NAMALWA (cell line): ENCODE measurements around the gene SGMS1.
"Not testable (repeated sequence)": the region's sequence is repeated elsewhere in the genome, so short reads cannot be mapped to it uniquely, and the experiment has no call there.

Experiments used
- DNase-seq: peaks from one replicate; pipeline ENCODE4 v3.0.0-alpha.2; 2015; ENCODE audit warnings: low spot score

The SGMS1 gene

DNA sequence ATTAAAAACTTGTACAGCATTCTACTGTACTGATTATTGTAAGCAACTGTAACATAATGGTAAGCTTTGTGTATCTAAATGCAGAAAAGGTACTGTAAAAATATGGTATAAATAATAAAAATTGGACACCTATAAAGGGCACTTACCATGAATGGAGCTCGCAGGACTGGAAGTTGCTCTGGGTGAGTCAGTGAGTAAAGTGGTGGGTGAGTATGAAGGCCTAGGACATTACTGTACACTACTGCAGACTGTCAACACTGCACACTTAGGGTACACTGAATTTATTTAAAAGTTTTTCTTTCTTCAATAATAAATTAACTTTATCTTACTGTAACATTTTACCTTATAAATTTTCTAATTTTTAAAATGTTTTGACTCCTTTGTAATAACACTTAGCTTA lies 253.8 kb downstream of the SGMS1 start:
- DNase-seq = no peak

DNA sequence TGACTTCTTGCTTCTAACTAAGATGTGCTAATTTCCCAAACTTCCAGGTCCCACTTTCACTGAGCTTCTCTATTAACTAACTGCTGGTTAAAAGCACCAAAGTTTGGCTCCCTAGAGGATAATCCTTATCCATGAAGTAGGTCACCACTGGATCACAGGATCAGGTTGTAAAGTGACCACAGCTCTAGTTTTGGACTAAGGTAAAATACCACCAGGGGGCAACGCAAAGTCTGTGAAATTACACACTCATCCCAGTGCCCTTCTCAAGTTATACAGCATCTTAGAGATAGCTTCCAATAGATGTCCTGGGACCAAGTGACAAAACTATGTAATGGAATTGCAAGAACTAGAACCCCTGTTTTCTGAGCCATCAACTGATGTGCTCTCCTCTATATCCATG lies 256.0 kb downstream of the SGMS1 start:
- DNase-seq = peak; percentile 57

DNA sequence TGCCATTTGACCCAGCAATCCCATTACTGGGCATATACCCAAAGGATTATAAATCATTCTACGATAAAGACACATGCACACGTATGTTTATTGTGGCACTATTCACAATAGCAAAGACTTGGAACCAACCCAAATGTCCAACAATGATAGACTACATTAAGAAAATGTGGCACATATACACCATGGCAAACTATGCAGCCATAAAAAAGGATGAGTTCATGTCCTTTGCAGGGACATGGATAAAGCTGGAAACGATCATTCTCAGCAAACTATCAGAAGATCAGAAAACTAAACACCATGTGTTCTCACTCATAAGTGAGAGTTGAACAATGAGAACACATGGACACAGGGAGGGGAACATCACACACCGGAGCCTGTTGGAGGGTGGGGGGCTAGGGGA lies 257.3 kb downstream of the SGMS1 start:
- DNase-seq = not testable (repeated sequence)

DNA sequence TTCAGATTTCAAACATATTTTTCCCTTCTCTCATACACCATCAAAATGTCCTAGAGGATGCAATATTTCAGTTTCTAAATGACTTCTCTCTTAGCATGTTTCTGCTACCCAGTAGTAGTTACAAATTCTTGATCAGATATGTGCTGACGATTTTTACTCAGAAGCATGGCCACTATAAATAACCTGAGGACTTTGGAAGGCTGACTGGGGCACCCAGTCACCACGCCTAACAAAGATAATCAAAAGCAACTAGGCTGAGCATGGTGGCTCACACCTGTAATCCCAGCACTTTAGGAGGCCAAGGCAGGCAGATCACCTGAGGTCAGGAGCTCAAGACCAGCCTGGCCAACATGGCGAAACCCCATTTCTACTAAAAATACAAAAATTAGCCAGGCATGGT lies 259.0 kb downstream of the SGMS1 start:
- DNase-seq = not testable (repeated sequence)

DNA sequence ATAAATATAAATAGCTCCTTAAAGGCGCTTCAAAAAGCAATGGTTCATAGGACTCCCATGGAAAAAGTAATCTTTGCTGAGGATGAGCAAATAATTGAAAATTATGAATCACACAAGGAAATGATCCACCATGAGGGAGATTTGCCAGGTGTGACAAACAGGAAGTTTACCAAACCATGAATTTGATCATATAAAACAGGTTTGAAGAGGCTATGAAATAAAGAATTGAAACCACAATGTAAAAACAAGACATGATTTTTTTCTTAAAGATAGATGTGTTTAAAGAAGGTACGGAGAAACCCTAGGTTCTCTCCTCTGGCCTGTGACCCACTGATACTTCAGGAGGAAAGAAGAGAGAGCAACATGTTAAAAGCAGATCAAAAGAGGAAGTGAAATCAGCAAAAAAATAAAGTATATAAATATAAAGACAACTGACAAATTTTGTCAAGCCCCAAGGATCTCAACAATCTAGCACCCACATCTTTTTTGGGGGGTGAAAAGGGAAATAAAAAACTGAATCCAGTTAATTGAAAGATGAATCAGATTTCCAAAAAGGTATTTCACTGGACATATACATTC lies 261.1 kb downstream of the SGMS1 start:
- DNase-seq = peak; percentile 88

DNA sequence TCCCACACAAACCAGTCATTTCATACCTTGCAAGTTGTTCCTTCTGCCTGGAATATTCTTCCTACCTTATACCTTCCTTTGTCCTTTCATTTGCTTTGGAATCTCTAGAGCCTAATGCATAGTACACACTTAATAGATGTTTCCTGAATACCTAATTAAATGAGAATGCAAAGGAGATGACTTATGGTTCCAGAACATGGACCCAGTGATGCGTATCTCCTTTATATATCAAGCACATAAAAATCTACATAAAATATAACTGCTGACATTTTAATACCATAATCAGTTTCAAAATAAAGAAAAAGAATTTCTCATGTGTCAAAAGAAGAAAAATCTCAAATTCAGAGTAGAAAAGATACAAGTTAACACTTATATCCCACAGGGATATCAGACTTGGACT lies 261.8 kb downstream of the SGMS1 start:
- DNase-seq = peak; percentile 67

DNA sequence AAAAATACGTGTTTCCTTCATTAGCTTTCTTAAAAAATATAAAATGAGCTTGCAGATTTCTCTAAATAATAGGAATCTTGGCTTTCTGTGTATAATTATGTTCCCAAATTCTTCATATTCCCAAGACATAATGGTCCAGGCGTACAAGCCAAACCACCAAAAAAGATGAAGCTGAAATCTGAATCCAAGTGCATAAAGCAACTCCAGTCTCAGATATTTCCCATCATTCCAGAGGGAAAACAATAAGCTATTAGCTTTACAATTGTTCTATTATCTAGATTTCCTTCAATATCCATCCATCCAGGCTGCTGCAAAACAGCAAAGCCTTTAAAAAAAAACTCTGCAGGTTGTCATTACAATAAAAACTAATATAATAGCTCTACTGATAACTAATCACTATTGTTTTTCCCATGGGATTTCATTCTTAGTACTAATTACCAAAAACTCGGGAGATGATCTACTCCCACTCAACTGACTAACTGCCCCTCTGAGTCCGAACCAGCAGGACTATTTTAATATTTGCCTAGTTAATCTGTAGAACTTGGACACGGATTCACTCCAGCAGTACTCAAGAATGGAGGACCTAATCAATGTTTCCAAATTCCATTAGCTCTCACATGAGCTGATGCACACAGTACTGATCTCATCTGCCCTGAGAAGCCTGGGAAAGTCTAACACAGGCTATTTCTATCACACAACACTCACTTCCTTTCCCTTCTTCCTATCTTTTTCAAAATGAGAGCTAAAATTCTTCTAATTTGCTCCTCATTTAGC lies 263.5 kb downstream of the SGMS1 start:
- DNase-seq = no peak

DNA sequence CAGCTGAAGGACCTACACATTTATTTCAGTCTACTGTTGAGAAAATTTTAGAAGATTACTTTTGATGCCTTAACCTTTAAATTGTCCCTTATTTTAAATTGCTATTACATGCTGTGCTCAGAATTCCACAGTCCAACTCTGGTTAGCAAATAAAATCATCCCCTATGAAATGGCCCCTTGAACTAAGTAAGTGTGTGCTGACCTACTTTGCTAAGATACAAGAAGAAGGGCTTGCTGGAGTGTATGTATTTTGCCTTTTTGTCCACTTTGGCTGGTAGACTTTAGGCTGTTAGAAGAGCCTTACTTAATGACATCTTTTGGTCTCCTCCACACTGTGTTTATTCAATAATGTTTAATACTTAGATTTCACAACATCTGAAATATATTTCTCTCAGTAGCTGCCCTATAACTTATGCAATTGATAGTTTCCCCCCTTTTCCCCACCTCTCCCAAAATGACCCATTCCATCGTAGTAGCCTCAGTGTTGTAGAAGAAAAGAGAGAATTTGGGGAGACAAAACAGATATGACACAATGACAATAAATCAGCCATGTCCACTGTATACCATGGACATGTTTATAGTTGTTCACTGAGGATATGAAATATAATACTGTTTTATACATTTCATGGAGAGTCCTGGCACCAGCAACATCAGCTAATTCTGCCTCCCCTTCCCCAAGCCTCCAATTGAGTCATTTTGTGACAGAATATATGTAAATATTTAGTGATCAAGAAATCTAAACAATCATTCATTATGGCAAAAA lies 264.6 kb downstream of the SGMS1 start:
- peak; percentile 16 for DNase-seq

DNA sequence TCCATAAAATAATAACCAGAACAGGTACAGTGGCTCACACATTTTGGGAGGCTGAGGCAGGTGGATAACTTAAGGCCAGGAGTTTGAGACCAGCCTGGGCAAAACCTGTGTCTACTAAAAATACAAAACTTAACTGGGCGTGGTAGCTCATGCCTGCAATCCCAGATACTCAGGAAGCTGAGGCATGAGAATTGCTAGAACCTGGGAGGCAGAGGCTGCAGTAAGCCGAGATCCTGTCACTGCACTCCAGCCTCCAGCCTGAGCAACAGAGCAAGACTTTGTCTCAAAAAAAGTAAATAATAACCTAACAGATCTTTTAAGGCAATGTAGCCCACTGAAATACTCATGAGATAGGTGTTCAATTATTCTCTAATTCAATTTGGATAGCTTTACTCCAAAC lies 265.3 kb downstream of the SGMS1 start:
- DNase-seq = no peak

DNA sequence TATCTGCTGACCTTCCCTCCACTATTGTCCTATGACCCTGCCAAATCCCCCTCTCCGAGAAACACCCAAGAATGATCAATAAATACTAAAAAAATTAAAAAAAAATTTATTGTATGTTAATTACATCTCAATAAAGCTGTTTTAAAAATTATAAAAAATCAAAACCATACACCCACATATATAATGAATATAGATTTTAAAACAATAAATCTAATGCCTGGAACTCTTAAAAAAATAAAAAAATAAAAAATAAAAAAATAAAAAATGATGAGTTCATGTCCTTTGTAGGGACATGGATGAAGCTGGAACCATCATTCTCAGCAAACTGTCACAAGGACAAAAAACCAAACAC lies 267.3 kb downstream of the SGMS1 start:
- DNase-seq = not testable (repeated sequence)

DNA sequence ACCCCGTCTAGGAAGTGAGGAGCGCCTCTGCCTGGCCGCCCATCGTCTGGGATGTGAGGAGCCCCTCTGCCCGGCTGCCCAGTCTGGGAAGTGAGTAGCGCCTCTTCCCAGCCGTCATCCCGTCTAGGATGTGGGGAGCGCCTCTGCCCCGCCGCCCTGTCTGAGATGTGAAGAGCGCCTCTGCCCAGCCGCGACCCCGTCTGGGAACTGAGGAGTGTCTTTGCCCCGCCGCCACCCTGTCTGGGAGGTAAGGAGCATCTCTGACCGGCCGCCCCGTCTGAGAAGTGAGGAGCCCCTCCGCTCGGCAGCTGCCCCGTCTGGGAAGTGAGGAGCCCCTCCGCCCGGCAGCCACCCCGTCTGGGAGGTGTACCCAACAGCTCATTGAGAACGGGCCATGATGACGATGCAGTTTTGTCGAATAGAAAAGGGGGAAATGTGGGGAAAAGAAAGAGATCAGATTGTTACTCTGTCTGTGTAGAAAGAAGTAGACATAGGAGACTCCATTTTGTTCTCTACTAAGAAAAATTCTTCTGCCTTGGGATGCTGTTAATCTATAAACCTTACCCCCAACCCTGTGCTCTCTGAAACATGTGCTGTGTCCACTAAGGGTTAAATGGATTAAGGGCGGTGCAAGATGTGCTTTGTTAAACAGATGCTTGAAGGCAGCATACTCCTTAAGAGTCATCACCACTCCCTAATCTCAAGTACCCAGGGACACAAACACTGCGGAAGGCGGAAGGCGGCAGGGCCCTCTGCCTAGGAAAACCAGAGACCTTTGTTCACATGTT lies 267.9 kb downstream of the SGMS1 start:
- not testable (repeated sequence) for DNase-seq

DNA sequence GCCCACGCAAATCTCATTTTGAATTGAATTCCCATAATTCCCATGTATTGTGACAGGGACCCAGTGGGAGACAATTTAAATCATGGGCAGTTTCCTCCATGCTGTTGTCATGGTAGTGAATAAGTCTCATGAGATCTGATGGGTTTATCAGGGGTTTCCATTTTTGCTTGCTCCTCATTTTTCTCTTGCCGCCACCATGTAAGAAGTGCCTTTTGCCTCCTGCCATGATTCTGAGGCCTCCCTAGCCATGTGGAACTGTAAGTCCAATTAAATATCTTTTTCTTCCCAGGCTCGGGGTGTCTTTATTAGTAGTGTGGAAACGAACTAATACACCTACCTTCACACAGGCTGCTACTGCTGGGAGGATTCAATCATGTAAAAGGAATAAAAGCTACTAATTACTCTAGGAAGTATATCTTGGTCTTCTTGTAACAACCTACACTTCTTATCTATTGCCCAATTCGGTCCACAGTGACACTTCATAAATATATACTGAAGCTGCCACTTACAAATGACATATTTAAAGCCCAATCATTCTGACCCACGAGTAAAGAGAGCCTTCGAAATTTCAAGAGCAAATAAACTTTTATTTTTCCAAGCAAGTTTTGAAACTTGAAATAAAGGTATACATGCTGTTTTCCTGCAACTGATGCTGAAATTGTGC lies 272.1 kb downstream of the SGMS1 start:
- no peak for DNase-seq

DNA sequence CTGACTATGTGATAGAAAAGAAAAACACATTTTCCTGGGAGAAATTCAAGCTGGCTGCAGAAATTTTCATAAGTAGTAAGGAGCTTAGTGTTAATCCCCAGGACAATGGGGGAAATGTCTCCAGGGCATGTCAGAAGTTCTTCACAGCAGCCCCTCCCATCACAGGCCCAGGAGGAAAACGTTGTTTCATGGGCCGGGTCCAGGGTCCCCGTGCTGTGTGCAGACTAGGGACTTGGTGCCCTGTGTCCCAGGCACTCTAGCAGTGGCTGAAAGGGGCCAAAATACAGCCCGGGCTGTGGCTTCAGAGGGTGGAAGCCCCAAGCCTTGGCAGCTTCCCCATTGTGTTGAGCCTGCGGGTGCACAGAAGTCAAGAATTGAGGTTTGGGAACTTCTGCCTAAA lies 273.4 kb downstream of the SGMS1 start:
- DNase-seq = no peak

DNA sequence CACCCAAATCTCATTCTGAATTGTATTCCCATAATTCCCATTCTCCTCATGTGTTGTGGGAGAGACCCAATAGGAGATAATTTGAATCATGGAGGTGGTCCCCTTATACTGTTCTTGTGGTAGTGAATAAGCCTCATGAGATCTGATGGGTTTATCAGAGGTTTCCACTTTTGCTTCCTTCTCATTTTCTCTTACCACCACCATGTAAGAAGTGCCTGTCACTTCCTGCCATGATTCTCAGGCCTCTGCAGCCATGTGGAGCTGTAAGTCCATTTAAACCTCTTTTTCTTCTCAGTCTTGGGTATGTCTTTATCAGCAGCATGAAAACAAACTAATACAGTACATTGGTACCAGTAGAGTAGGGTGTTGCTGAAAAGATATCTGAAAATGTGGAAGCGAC lies 274.2 kb downstream of the SGMS1 start:
- no peak for DNase-seq

DNA sequence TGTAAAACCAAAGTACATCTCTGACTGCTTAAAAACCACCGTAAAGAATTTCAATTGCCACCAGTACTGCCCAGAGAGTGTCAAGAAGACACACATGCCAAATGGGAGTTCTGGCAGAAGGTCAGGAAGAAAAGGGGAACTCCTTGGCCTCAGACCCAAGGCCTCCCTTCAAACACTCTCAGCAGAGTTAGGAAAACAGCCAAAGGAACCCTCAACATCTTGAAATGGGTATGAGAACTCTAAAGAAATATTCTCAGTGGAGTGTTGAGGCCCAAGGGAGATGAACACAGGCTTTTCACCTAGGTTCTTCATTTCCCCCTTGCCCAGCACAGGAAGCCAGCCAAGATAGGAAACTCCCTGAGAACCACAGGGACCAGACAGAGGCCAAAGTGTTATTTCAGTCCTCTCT lies 276.4 kb downstream of the SGMS1 start:
- DNase-seq = no peak

DNA sequence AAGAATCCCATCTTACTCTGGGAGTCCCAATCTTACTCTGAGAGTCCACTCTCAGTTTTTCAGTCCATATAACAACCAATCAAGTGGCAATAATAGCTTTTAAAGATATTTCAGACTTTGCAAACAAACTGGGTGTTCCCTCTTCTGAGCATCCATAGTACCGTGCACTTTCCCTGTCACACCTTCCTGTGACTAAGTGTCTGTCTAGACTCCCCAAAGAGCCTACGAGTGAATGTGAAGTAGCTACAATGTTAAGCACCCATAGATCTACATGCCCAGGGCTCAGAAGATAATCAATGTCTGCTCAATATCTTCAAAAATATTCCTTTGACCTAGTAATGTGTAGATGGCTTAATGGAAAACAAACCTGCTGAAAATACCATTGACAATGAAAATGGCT lies 276.8 kb downstream of the SGMS1 start:
- DNase-seq = no peak

DNA sequence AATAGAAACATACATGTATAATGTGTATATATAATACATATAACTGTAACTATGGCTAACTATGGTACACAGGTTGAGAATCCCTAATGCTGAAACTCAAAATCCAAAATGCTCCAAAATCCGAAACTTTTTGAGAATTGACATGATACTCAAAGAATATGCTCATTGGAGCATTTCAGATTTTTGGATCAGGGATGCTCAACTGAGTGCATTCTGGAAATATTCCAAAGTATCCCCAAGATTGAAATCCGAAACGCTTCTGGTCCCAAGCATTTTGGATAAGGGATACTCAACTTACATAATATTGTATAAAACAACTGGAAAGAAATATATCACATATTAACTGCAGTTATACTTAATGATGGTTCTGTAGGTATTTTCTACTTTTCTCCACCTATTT lies 278.2 kb downstream of the SGMS1 start:
- no peak for DNase-seq

DNA sequence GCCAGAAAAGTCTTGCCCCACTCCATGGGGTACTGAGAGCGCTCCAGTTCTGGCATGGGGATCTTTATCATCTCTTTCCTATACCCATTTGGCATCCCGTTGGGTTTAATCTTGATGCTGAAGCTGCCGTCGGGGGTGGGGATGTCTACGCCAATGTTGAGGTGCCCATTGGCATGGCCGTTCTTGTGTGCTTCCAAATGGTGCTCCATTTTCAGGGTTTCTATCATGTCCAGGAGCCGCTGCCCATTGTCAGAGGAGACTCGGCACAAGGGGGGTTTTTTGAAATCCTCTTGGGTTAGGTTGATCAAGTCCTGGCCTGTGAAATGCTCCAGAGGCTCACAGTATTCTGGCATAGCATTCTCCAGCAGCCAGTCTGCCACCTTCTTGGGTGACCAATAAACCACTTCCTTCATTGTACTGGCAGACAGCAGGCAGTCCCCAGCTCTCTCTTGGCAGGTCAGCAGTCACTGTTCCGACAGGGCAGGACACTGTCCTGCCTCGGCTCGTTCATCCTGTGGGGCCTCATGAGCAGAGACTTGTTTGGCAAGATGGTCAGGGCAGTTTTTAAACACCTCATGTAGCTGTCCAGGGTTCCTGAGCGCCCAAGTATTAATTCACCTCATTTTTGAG lies 279.9 kb downstream of the SGMS1 start:
- no peak for DNase-seq

DNA sequence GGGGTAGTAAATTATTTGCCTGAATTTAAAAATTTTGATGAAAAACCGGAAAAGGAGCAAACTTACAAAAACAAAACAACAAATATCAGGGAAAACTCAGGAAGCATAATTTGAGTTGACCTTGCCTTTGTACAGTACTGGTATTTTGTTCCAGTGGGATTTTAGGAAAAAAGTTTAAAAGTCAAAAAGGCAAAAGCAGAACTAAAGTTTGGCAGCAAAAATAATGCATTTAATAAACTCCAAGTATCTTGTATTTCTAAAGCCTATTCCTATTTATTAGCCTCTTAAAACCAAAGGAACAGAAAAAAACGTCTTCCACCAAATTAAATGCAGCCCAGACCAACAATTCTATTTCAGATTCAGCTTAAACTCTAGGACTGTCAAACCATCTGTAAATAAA lies 281.8 kb downstream of the SGMS1 start:
- no peak for DNase-seq

DNA sequence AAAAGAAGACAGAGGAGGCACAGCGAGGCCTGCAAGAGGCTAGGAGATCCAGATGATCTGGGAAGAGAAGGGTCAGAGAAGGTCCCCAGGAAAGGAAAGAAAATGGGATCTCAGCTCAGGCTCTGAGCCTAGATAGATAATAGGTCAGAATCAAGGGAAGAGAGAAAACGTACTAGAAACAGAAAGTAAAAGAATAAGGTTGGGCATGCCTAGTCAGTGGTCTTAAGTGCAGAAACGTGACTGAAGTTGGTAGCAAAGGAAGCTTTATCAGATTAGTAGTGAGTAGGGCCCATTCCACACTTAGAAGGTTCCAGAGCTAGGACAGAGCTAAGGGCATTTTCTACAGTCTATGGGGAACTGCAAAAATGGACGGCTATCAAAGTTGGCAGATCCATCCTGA lies 287.6 kb downstream of the SGMS1 start:
- DNase-seq = no peak

DNA sequence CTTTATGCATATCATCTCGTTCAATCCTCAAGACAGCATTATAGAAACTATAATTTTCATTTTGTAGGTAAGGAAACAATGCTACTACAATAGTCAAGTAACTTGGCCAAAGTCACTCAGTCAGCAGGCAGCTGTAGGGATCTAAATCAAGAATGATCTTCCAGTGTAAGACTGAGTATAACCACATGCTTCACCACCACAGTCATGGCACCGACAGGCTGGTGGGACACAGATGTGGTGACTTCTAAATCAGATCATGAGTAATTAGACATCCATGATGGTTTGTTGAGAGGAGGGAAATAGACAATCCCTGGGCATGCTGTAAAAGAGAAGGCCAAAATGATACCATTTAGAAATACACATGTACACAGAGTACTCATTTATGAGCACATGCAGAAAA lies 288.4 kb downstream of the SGMS1 start:
- no peak for DNase-seq

DNA sequence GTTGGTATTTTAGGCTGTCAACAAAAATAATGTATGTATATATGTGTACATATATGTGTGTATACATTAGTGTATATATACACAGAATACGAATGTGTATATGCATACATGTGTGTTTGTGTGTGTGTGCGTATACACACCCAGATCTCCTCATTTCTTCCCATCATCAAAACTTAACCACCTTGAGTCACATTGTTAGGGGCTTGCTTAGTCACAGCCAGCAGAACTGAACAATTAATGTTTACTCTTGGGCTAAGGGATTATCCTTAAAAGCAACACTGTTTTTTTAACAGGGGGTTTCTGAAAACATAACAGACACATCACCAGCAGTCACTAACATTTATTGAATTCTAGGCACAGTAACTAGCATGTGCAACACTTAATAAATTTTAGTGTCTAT lies 289.5 kb downstream of the SGMS1 start:
- DNase-seq = no peak
